Osteocyte (in vitro differentiated cells): ENCODE results near the gene CRIP2. TPM values are rescaled to one million over a fixed set of nuclear protein-coding genes. Genes with fewer than 3 reads are reported as not detected.

Source experiments
- DNase-seq: peaks from one replicate; pipeline ENCODE4 v3.0.0; 2021; ENCODE audit warnings: mixed read lengths; ENCODE audit not compliant: unreplicated experiment; ENCODE audit errors: extremely low spot score
- H3K27ac Mint-ChIP-seq: one replicate; pipeline ENCODE4 v1.8.0; 2021; ENCODE audit warnings: mild to moderate bottlenecking, mixed read lengths; ENCODE audit not compliant: unreplicated experiment
- H3K27me3 Mint-ChIP-seq: one replicate; pipeline ENCODE4 v1.8.0; 2021; ENCODE audit warnings: mixed read lengths; ENCODE audit not compliant: unreplicated experiment
- H3K36me3 Mint-ChIP-seq: one replicate; pipeline ENCODE4 v1.8.0; 2021; ENCODE audit warnings: mixed read lengths; ENCODE audit not compliant: unreplicated experiment
- H3K4me1 Mint-ChIP-seq: one replicate; pipeline ENCODE4 v1.8.0; 2021; ENCODE audit warnings: mixed read lengths; ENCODE audit not compliant: unreplicated experiment
- H3K4me3 Mint-ChIP-seq: one replicate; pipeline ENCODE4 v1.8.0; 2021; ENCODE audit warnings: mild to moderate bottlenecking, moderate library complexity, mixed read lengths; ENCODE audit not compliant: unreplicated experiment
- H3K9me3 Mint-ChIP-seq: one replicate; pipeline ENCODE4 v1.8.0; 2021; ENCODE audit warnings: mixed read lengths; ENCODE audit not compliant: unreplicated experiment
- total RNA-seq: library from RNA; stranded (reverse); gene quantifications from 2 replicates; pipeline ENCODE4 v1.2.1, GENCODE V29; 2021
- TF ChIP-seq, protein P1 (sequence below): fragments of 200-600 bp; sonication (generic); IDR thresholded peaks from 2 replicates; pipeline ENCODE4 v1.5.0; 2021; ENCODE audit warnings: antibody characterized with exemption, mild to moderate bottlenecking, moderate library complexity

The CRIP2 gene
- total RNA-seq, 1 donor from 2014 or later, result 191 TPM

DNA sequence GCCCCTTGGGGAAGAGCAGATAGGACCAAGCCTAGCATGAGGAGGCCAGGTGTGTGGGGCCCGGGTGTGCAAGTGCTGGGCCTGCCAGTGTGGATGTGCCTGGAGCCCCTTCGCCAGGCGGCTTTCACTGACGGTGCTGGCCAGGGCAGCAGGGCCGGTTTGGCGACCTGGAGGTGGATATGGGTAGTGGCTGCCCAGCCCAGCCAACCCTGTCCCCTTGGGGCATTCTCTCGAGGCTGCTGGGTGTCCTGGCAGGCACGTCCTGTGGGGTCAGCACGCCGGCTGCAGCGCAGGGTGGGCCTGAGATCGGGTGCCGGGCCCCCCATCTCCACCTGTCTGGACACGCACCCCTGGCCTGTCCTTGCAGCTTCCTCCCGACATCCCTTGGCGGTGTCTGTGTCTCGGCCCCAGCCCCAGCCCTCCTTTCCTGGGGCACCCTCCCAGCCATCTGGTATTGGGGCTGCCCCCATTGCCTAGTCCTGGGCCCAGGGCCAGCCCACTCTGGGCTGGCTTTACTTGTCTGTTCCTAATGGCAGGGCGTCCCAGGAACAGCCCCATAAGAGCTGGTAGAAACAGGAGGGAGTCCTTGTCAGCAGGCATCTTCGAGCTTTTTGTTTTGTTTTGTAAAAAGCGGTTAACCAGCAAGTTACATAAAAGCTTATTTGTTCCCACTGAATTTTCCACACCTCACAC, 7.2 kb upstream of the CRIP2 start:
- H3K9me3 Mint-ChIP-seq, result no peaks in the 10 kb centered on the region
- no peak overlapping the region for H3K4me3 Mint-ChIP-seq
- peaks cover 23% of the 10 kb centered on the region for H3K4me1 Mint-ChIP-seq
- no peaks in the 10 kb centered on the region for H3K27me3 Mint-ChIP-seq
- no peak overlapping the region for H3K27ac Mint-ChIP-seq
- H3K36me3 Mint-ChIP-seq, result peaks cover 3% of the 10 kb centered on the region
- TF ChIP-seq, protein P1, sequence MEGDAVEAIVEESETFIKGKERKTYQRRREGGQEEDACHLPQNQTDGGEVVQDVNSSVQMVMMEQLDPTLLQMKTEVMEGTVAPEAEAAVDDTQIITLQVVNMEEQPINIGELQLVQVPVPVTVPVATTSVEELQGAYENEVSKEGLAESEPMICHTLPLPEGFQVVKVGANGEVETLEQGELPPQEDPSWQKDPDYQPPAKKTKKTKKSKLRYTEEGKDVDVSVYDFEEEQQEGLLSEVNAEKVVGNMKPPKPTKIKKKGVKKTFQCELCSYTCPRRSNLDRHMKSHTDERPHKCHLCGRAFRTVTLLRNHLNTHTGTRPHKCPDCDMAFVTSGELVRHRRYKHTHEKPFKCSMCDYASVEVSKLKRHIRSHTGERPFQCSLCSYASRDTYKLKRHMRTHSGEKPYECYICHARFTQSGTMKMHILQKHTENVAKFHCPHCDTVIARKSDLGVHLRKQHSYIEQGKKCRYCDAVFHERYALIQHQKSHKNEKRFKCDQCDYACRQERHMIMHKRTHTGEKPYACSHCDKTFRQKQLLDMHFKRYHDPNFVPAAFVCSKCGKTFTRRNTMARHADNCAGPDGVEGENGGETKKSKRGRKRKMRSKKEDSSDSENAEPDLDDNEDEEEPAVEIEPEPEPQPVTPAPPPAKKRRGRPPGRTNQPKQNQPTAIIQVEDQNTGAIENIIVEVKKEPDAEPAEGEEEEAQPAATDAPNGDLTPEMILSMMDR, result no peak
- no peak for DNase-seq

- H3K27me3 Mint-ChIP-seq, result no peaks in the 10 kb centered on the region
- TF ChIP-seq, protein P1, result no peak
- H3K4me1 Mint-ChIP-seq, result peaks cover 29% of the 10 kb centered on the region
- no peaks in the 10 kb centered on the region for H3K9me3 Mint-ChIP-seq
- H3K4me3 Mint-ChIP-seq, result no peak overlapping the region
- H3K27ac Mint-ChIP-seq, result no peak overlapping the region
- H3K36me3 Mint-ChIP-seq, result peaks cover 3% of the 10 kb centered on the region
- DNase-seq, result no peak
These were observed 6.6 kb upstream of the CRIP2 start for GRCh38 chr14:105467942-105468471.

GRCh38 chr14:105468621-105469241, 5.9 kb upstream of the CRIP2 start:
- H3K4me1 Mint-ChIP-seq, result peaks cover 34% of the 10 kb centered on the region
- no peak for DNase-seq
- no peak overlapping the region for H3K27ac Mint-ChIP-seq
- TF ChIP-seq, protein P1, result no peak
- H3K36me3 Mint-ChIP-seq, result peaks cover 1% of the 10 kb centered on the region
- H3K9me3 Mint-ChIP-seq, result no peaks in the 10 kb centered on the region
- no peak overlapping the region for H3K4me3 Mint-ChIP-seq
- no peaks in the 10 kb centered on the region for H3K27me3 Mint-ChIP-seq

DNA sequence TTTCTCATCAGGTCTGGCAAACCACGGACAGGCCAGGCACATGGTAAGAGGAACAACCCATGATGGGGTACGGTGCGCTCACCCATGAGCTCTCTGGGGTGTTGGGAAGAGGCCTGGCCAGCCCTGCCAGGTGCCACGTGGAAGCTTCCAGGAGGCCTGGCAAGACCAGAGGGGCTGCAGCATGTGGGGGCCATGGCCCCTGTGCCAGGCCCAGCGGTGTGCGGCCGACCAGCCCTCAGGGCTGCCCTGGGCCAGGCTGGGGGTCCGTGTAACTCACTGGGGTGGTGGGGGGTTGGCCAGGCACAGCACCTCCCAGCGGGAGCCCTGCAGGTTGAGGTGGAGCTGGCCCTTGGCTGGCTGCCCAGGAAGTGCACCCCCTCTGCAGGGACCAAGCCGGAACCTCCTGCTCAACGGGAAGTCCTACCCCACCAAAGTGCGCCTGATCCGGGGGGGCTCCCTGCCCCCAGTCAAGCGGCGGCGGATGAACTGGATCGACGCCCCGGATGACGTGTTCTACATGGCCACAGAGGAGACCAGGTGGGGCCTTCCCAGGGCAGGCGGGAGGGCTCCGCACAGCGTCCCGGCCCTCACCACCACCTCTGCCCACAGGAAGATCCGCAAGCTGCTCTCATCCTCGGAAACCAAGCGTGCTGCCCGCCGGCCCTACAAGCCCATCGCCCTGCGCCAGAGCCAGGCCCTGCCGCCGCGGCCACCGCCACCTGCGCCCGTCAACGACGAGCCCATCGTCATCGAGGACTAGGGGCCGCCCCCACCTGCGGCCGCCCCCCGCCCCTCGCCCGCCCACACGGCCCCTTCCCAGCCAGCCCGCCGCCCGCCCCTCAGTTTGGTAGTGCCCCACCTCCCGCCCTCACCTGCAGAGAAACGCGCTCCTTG, 4.9 kb upstream of the CRIP2 start:
- H3K4me3 Mint-ChIP-seq, result no peak overlapping the region
- H3K9me3 Mint-ChIP-seq, result no peaks in the 10 kb centered on the region
- no peak overlapping the region for H3K27ac Mint-ChIP-seq
- TF ChIP-seq, protein P1, result no peak
- no peaks in the 10 kb centered on the region for H3K36me3 Mint-ChIP-seq
- H3K4me1 Mint-ChIP-seq, result peaks cover 36% of the 10 kb centered on the region
- no peaks in the 10 kb centered on the region for H3K27me3 Mint-ChIP-seq
- DNase-seq, result no peak
